CD14-positive monocyte (primary cell): ENCODE data around the gene LTF. TPM values are rescaled to one million over a fixed set of nuclear protein-coding genes. Genes with fewer than 3 reads are reported as not detected.

Experiments used
- DNase-seq, 3 donors: peaks; one replicate each; pipeline ENCODE4 v3.0.0-alpha.2; 2011 to 2022
- H2AFZ ChIP-seq: 2 replicates; pipeline ENCODE4 v1.6.0; 2012; ENCODE audit warnings: mild to moderate bottlenecking, low read depth, low read length, inconsistent platforms; ENCODE audit not compliant: insufficient read depth, poor library complexity, severe bottlenecking
- H3K27ac ChIP-seq, 2 donors: 1 replicate in 1 of 2; 2 replicates in 1 of 2; pipeline ENCODE4 v1.5.1; 2012 to 2013; ENCODE audit warnings: low read length in 2 of 2, control low read depth in 1 of 2, inconsistent platforms in 1 of 2, low read depth in 1 of 2, mild to moderate bottlenecking in 1 of 2
- H3K27me3 ChIP-seq, 2 donors: one replicate each; pipeline versions ENCODE4 v1.6.0 to v1.6.1; 2011 to 2013; ENCODE audit warnings: low read length in 2 of 2; ENCODE audit not compliant: control insufficient read depth in 2 of 2, insufficient read depth in 2 of 2
- H3K36me3 ChIP-seq, 2 donors: replicated peaks in 1 of 2; 1 replicate in 1 of 2; 2 replicates in 1 of 2; pipeline versions ENCODE4 v1.5.1 to v1.6.1; 2012 to 2013; ENCODE audit warnings: low read length in 2 of 2, control low read depth in 1 of 2, inconsistent platforms in 1 of 2, mild to moderate bottlenecking in 1 of 2; ENCODE audit not compliant: insufficient read depth in 2 of 2, control insufficient read depth in 1 of 2
- H3K4me1 ChIP-seq, 2 donors: 1 replicate in 1 of 2; 2 replicates in 1 of 2; pipeline versions ENCODE4 v1.5.1 to v1.6.1; 2012 to 2013; ENCODE audit warnings: low read length in 2 of 2, control low read depth in 1 of 2, inconsistent platforms in 1 of 2, mild to moderate bottlenecking in 1 of 2, moderate library complexity in 1 of 2; ENCODE audit not compliant: insufficient read depth in 2 of 2, control insufficient read depth in 1 of 2
- H3K4me2 ChIP-seq: replicated peaks from 2 replicates; pipeline ENCODE3; 2012; ENCODE audit warnings: low read length, moderate library complexity, mild to moderate bottlenecking; ENCODE audit not compliant: poor library complexity, severe bottlenecking; ENCODE audit errors: extremely low read depth
- H3K4me3 ChIP-seq, 3 experiments: fragments of 200-600 bp in 1 of 3; sonication (generic) in 1 of 3; replicated peaks in 1 of 3; 1 replicate in 2 of 3; 2 replicates in 1 of 3; pipeline ENCODE4 v1.5.1; 2011 to 2013; ENCODE audit warnings: low read length in 3 of 3, mild to moderate bottlenecking in 3 of 3, control low read depth in 2 of 3, low read depth in 2 of 3, inconsistent platforms in 1 of 3, moderate library complexity in 1 of 3
- H3K79me2 ChIP-seq: 2 replicates; pipeline ENCODE4 v1.6.0; 2012; ENCODE audit warnings: mild to moderate bottlenecking, control low read depth, inconsistent platforms, low read length, moderate library complexity; ENCODE audit not compliant: insufficient read depth
- H3K9ac ChIP-seq: 2 replicates; pipeline ENCODE4 v1.6.0; 2017; ENCODE audit warnings: low read length, mild to moderate bottlenecking; ENCODE audit not compliant: insufficient read depth, poor library complexity, severe bottlenecking
- H3K9me3 ChIP-seq, 2 donors: replicated peaks in 1 of 2; 1 replicate in 1 of 2; 2 replicates in 1 of 2; pipeline versions ENCODE4 v1.5.1 to v1.6.1; 2012 to 2013; ENCODE audit warnings: low read length in 2 of 2, control low read depth in 1 of 2; ENCODE audit not compliant: control insufficient read depth in 1 of 2, insufficient read depth in 1 of 2
- H4K20me1 ChIP-seq: 2 replicates; pipeline ENCODE4 v1.6.0; 2012; ENCODE audit warnings: mild to moderate bottlenecking, low read length, control low read depth, moderate library complexity; ENCODE audit not compliant: insufficient read depth
- H3K27ac Mint-ChIP-seq, 7 donors: one replicate each; pipeline ENCODE4 v1.8.0; 2020; ENCODE audit warnings: mild to moderate bottlenecking in 7 of 7, mixed read lengths in 7 of 7, moderate library complexity in 6 of 7, inconsistent platforms in 2 of 7
- H3K27me3 Mint-ChIP-seq, 3 donors: one replicate each; pipeline ENCODE4 v1.8.0; 2021 to 2022; ENCODE audit warnings: low read depth in 3 of 3, mild to moderate bottlenecking in 3 of 3, mixed read lengths in 3 of 3, moderate library complexity in 3 of 3, inconsistent platforms in 1 of 3
- H3K36me3 Mint-ChIP-seq, 2 donors: one replicate each; pipeline ENCODE4 v1.8.0; 2020; ENCODE audit warnings: mixed read lengths in 2 of 2, inconsistent platforms in 1 of 2, mild to moderate bottlenecking in 1 of 2
- H3K4me1 Mint-ChIP-seq: one replicate; pipeline ENCODE4 v1.8.0; 2020; ENCODE audit warnings: mild to moderate bottlenecking, mixed read lengths
- H3K4me3 Mint-ChIP-seq, 2 donors: one replicate each; pipeline ENCODE4 v1.8.0; 2020; ENCODE audit warnings: mild to moderate bottlenecking in 2 of 2, mixed read lengths in 2 of 2, moderate library complexity in 1 of 2
- H3K9me3 Mint-ChIP-seq, 7 donors: one replicate each; pipeline ENCODE4 v1.8.0; 2020 to 2022; ENCODE audit warnings: mixed read lengths in 7 of 7, mild to moderate bottlenecking in 6 of 7, moderate library complexity in 6 of 7, inconsistent platforms in 2 of 7
- WGBS: methylation state at CpG from one replicate; pipeline ENCODE4 v1.1.5; 2013; ENCODE audit warnings: missing lambda C conversion rate; ENCODE audit not compliant: insufficient coverage; 5-methylcytosine and 5-hydroxymethylcytosine counted together
- intact Hi-C, 2 donors: fragments of 100-400 bp; cut with micrococcal nuclease; formaldehyde crosslinking; loops; one replicate each; pipeline versions ENCODE4 v1.15.0 to v1.15.1; 2023
- polyA plus RNA-seq, 3 donors: library from polyadenylated mRNA; depleted of rRNA in 1 of 3; unstranded in 2 of 3; stranded (reverse) in 1 of 3; fragments of 300-500 nt in 2 of 3; fragments of >200 nt in 1 of 3; fragmentation: Illumina TruSeq in 2 of 3; gene quantifications; 1 replicate in 2 of 3; 2 replicates in 1 of 3; pipeline ENCODE4 v1.2.3, GENCODE V29; 2012 to 2021
- TF ChIP-seq, protein P1 (sequence below): fragments of 200-600 bp; IDR thresholded peaks from one replicate; pipeline ENCODE4 v1.8.0; 2022; ENCODE audit warnings: antibody characterized with exemption, mild to moderate bottlenecking

The LTF gene
- polyA plus RNA-seq, 3 donors = not detected

DNA sequence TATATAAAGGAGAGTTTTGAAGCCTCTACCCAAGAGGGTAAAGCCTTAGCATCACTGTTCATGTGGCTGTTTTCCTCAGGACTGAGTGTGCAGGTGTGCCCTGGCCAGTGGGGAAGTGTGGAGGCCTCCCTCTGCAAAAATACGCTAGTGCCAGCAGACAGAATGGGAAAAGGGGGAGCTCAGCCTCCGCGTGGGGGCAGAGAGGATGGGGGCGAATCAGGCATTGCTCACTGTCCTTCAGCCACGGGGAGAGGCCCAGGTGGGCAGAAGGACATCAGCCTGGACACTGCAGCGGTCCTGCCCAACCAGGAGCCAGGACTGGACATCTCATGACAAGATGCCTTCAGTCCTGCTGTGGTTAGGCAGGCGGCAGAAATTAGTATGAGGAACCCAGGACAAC lies 10.1 kb downstream of the LTF start:
- no peaks in the 10 kb centered on the region for H3K36me3 Mint-ChIP-seq
- H3K9ac ChIP-seq = no peak overlapping the region
- H3K27ac ChIP-seq = no peak overlapping the region
- H3K4me2 ChIP-seq = no peak overlapping the region
- H3K4me3 ChIP-seq = no peak overlapping the region
- no peaks in the 10 kb centered on the region for H3K27me3 ChIP-seq
- H3K27ac Mint-ChIP-seq = peak overlapping the region in 1 of 7 donors; percentile 83
- H3K36me3 ChIP-seq = no peaks in the 10 kb centered on the region
- H3K9me3 Mint-ChIP-seq = peaks cover 0 to 5% (median 0%) of the 10 kb centered on the region in 7 donors
- intact Hi-C loops = no loop called here
- TF ChIP-seq, protein P1, sequence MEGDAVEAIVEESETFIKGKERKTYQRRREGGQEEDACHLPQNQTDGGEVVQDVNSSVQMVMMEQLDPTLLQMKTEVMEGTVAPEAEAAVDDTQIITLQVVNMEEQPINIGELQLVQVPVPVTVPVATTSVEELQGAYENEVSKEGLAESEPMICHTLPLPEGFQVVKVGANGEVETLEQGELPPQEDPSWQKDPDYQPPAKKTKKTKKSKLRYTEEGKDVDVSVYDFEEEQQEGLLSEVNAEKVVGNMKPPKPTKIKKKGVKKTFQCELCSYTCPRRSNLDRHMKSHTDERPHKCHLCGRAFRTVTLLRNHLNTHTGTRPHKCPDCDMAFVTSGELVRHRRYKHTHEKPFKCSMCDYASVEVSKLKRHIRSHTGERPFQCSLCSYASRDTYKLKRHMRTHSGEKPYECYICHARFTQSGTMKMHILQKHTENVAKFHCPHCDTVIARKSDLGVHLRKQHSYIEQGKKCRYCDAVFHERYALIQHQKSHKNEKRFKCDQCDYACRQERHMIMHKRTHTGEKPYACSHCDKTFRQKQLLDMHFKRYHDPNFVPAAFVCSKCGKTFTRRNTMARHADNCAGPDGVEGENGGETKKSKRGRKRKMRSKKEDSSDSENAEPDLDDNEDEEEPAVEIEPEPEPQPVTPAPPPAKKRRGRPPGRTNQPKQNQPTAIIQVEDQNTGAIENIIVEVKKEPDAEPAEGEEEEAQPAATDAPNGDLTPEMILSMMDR = no peak
- H3K4me3 Mint-ChIP-seq = no peak overlapping the region
- no peak overlapping the region for H2AFZ ChIP-seq
- H3K4me1 ChIP-seq = no peaks in the 10 kb centered on the region
- 92% methylated on average over 6 of the region's 7 CpGs for WGBS
- no peak for DNase-seq
- no peaks in the 10 kb centered on the region for H4K20me1 ChIP-seq
- peaks cover 3 to 11% (median 3%) of the 10 kb centered on the region in 3 donors for H3K27me3 Mint-ChIP-seq
- H3K79me2 ChIP-seq = no peaks in the 10 kb centered on the region
- no peaks in the 10 kb centered on the region for H3K9me3 ChIP-seq
- H3K4me1 Mint-ChIP-seq = no peaks in the 10 kb centered on the region

DNA sequence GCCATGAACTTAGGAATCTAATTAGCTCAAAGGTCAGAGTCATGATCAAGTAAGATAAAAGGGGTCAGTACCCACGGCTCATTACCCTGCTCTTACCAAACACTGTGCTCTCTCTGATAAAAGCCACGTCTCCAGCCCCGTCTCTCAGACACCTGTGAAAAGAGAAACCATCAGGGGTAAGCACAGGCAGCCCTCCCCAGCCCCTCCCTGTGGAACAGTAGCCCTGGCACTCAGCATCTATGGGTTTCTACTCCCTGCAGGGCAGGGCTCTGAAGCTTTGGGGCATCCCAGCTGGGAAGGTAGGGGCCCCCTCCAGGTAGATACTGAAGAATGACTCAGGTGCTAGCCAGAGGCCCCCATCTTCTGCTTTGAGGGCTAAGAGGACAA lies 10.5 kb downstream of the LTF start:
- H3K4me1 ChIP-seq = no peaks in the 10 kb centered on the region
- no peak overlapping the region for H3K4me2 ChIP-seq
- Mint-ChIP-seq H3K4me3 (no peak overlapping the region), H3K36me3 (no peaks in the 10 kb centered on the region), H3K4me1 (no peaks in the 10 kb centered on the region), H3K9me3 (peaks cover 0 to 5% (median 0%) of the 10 kb centered on the region in 7 donors), H3K27ac (no peak overlapping the region), H3K27me3 (peaks cover 0 to 11% (median 3%) of the 10 kb centered on the region in 3 donors)
- no peaks in the 10 kb centered on the region for H3K36me3 ChIP-seq
- intact Hi-C loops = no loop called here
- H3K4me3 ChIP-seq = no peak overlapping the region
- no peak overlapping the region for H3K9ac ChIP-seq
- no peaks in the 10 kb centered on the region for H3K79me2 ChIP-seq
- H3K27me3 ChIP-seq = no peaks in the 10 kb centered on the region
- WGBS = 90% methylated on average over 2 of the region's 3 CpGs
- H2AFZ ChIP-seq = no peak overlapping the region
- DNase-seq = no peak
- H3K27ac ChIP-seq = no peak overlapping the region
- TF ChIP-seq, protein P1 = no peak
- H3K9me3 ChIP-seq = no peaks in the 10 kb centered on the region
- no peaks in the 10 kb centered on the region for H4K20me1 ChIP-seq
